GM23338 (cell line): ENCODE results near the gene BICRA. TPM values are rescaled to one million over a fixed set of nuclear protein-coding genes. Genes with fewer than 3 reads are reported as not detected.

Experiments used
- ATAC-seq: fragments of 200-7000 bp; cut with Tn5 transposase; 3 replicates; pipeline ENCODE4 v1.9.1; 2020
- DNase-seq: peaks from one replicate; pipeline ENCODE4 v3.0.0-alpha.2; 2015; ENCODE audit warnings: low spot score
- H2AFZ ChIP-seq: fragments of 200-600 bp; sonication (generic); 2 replicates; pipeline ENCODE4 v1.8.0; 2016; ENCODE audit warnings: antibody characterized with exemption, mild to moderate bottlenecking, moderate library complexity
- H3F3A ChIP-seq: fragments of 200-600 bp; sonication (generic); replicated peaks from 2 replicates; pipeline ENCODE4 v1.8.0; 2017; ENCODE audit warnings: antibody characterized with exemption, mixed run types, low read depth
- H3K27ac ChIP-seq: fragments of 200-600 bp; sonication (generic); 2 replicates; pipeline ENCODE4 v1.6.1; 2016; ENCODE audit warnings: low read depth
- H3K27me3 ChIP-seq: fragments of 200-600 bp; sonication (generic); 2 replicates; pipeline ENCODE4 v1.8.0; 2016; ENCODE audit warnings: mild to moderate bottlenecking, mixed run types, moderate library complexity; ENCODE audit not compliant: insufficient read depth
- H3K36me3 ChIP-seq: fragments of 200-600 bp; sonication (generic); 2 replicates; pipeline ENCODE4 v1.8.0; 2016; ENCODE audit warnings: mild to moderate bottlenecking; ENCODE audit not compliant: insufficient read depth
- H3K4me1 ChIP-seq: fragments of 200-600 bp; sonication (generic); 2 replicates; pipeline ENCODE4 v1.8.0; 2016; ENCODE audit warnings: mild to moderate bottlenecking, moderate library complexity; ENCODE audit not compliant: insufficient read depth
- H3K4me2 ChIP-seq: fragments of 200-600 bp; sonication (generic); 2 replicates; pipeline ENCODE4 v1.7.1; 2017; ENCODE audit warnings: mixed run types
- H3K4me3 ChIP-seq: fragments of 200-600 bp; sonication (generic); 2 replicates; pipeline ENCODE4 v1.6.1; 2016; ENCODE audit warnings: mixed run types
- H3K79me2 ChIP-seq: fragments of 200-600 bp; sonication (generic); replicated peaks from 2 replicates; pipeline ENCODE4 v1.8.0; 2017; ENCODE audit warnings: mild to moderate bottlenecking; ENCODE audit not compliant: insufficient read depth
- H3K9me2 ChIP-seq: fragments of 200-600 bp; sonication (generic); 2 replicates; pipeline ENCODE4 v1.8.0; 2017; ENCODE audit not compliant: insufficient read depth
- H4K20me1 ChIP-seq: fragments of 200-600 bp; sonication (generic); replicated peaks from 2 replicates; pipeline ENCODE4 v1.8.0; 2017; ENCODE audit warnings: mild to moderate bottlenecking; ENCODE audit not compliant: insufficient read depth
- H3K27ac Mint-ChIP-seq: 2 replicates; pipeline ENCODE4 v1.8.0; 2020; ENCODE audit warnings: inconsistent platforms, mild to moderate bottlenecking, moderate library complexity, mixed read lengths
- H3K27me3 Mint-ChIP-seq: 3 replicates; pipeline ENCODE4 v1.8.0; 2022; ENCODE audit warnings: low read depth, mild to moderate bottlenecking, moderate library complexity, mixed read lengths, inconsistent platforms; ENCODE audit not compliant: insufficient read depth, poor library complexity
- H3K36me3 Mint-ChIP-seq: 3 replicates; pipeline ENCODE4 v1.8.0; 2021; ENCODE audit warnings: low read depth, mild to moderate bottlenecking, inconsistent platforms, moderate library complexity, mixed read lengths
- H3K4me1 Mint-ChIP-seq: 3 replicates; pipeline ENCODE4 v1.8.0; 2020; ENCODE audit warnings: mild to moderate bottlenecking, inconsistent platforms, mixed read lengths
- H3K4me3 Mint-ChIP-seq: 3 replicates; pipeline ENCODE4 v1.8.0; 2021; ENCODE audit warnings: moderate library complexity, mild to moderate bottlenecking, inconsistent platforms, mixed read lengths
- H3K9me3 Mint-ChIP-seq: 3 replicates; pipeline ENCODE4 v1.8.0; 2020; ENCODE audit warnings: moderate library complexity, mild to moderate bottlenecking, inconsistent platforms, mixed read lengths
- CREB1 ChIP-seq: fragments of 250-450 bp; sonication (Bioruptor Pico); IDR thresholded peaks from 2 replicates; pipeline ENCODE4 v1.5.0; 2020; ENCODE audit warnings: low read depth, mild to moderate bottlenecking, moderate library complexity
- EZH2 ChIP-seq: fragments of 200-600 bp; sonication (generic); IDR thresholded peaks from one replicate; pipeline ENCODE4 v1.8.0; 2017; ENCODE audit warnings: antibody characterized with exemption, mild to moderate bottlenecking, low read depth; ENCODE audit not compliant: unreplicated experiment
- EZH2phosphoT487 ChIP-seq: fragments of 200-600 bp; sonication (generic); IDR thresholded peaks from one replicate; pipeline ENCODE4 v1.8.1; 2018; ENCODE audit warnings: antibody characterized with exemption; ENCODE audit not compliant: unreplicated experiment
- JUNB ChIP-seq: IDR thresholded peaks from one replicate; pipeline ENCODE4 v1.6.1; 2016; ENCODE audit warnings: antibody characterized with exemption; ENCODE audit not compliant: unreplicated experiment
- NANOG ChIP-seq: IDR thresholded peaks from 2 replicates; pipeline ENCODE4 v1.6.1; 2016; ENCODE audit warnings: antibody characterized with exemption, borderline replicate concordance
- POLR2AphosphoS5 ChIP-seq: IDR thresholded peaks from 2 replicates; pipeline ENCODE4 v1.6.1; 2016; ENCODE audit warnings: antibody characterized with exemption, low read depth
- STAT1 ChIP-seq: IDR thresholded peaks from one replicate; pipeline ENCODE4 v1.6.1; 2016; ENCODE audit warnings: antibody characterized with exemption; ENCODE audit not compliant: unreplicated experiment
- ZNF114 ChIP-seq: fragments of 250-450 bp; sonication (Bioruptor Pico); IDR thresholded peaks from 2 replicates; pipeline ENCODE4 v1.5.0; 2020; ENCODE audit warnings: mild to moderate bottlenecking, moderate library complexity
- ZNF331 ChIP-seq: fragments of 250-450 bp; sonication (Bioruptor Pico); IDR thresholded peaks from 2 replicates; pipeline ENCODE4 v1.5.0; 2020; ENCODE audit warnings: low read depth, mild to moderate bottlenecking, moderate library complexity
- polyA plus RNA-seq: library from polyadenylated mRNA; unstranded; fragments of >200 nt; fragmentation: Nextera tagmentation; extraction: Ambion mirVana; gene quantifications from 2 replicates; pipeline ENCODE4 v1.2.1, GENCODE V29; 2016
- total RNA-seq: library from RNA; depleted of rRNA; stranded (reverse); fragments of >200 nt; shearing (Covaris generic); gene quantifications from 2 replicates; pipeline ENCODE4 v1.2.3, GENCODE V29; 2014
- TF ChIP-seq, protein P1 (sequence below): IDR thresholded peaks from 2 replicates; pipeline ENCODE4 v1.6.1; 2016; ENCODE audit warnings: antibody characterized with exemption
- TF ChIP-seq, protein P2 (sequence below), 2 experiments: fragments of 200-600 bp in 1 of 2; sonication (generic) in 1 of 2; conservative IDR thresholded peaks; 2 replicates each; pipeline versions ENCODE4 v1.5.1 to v1.6.1; 2016 to 2017; ENCODE audit warnings: antibody characterized with exemption in 2 of 2, low read depth in 2 of 2, mild to moderate bottlenecking in 2 of 2, moderate library complexity in 1 of 2
- TF ChIP-seq, protein P3 (sequence below): IDR thresholded peaks from one replicate; pipeline ENCODE4 v1.6.1; 2018; ENCODE audit warnings: antibody characterized with exemption; ENCODE audit not compliant: unreplicated experiment
- TF ChIP-seq, protein P4 (sequence below): fragments of 250-450 bp; sonication (Bioruptor Pico); IDR thresholded peaks from 2 replicates; pipeline ENCODE4 v1.5.0; 2020; ENCODE audit warnings: mild to moderate bottlenecking, moderate library complexity

Gene BICRA
- total and polyA plus RNA-seq, 2 experiments from 2014 or later = 7.0 to 37.7 TPM

DNA sequence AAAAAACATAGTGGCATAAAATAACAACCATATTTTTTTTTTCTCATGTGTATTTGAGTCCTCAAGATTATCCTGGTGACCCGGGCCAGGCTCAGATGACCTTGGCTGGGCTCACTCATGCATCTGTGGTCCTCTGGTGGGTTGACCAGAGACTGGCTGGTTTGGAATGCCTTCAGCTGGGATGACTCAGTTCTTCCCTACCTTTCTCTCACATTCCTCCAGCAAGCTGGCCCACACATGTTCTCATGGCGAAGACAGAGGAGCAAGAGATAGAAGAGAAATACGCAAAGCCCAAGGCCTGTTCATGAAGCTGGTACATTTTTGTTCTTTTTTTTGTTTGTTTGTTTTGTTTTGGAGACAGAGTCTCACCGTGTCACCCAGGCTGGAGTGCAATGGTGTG, 21.6 kb upstream of the BICRA start (continued):
- TF ChIP-seq ZNF114 (CRISPR knock-in tag) (no peak), NANOG (no peak), POLR2AphosphoS5 (no peak)

DNA sequence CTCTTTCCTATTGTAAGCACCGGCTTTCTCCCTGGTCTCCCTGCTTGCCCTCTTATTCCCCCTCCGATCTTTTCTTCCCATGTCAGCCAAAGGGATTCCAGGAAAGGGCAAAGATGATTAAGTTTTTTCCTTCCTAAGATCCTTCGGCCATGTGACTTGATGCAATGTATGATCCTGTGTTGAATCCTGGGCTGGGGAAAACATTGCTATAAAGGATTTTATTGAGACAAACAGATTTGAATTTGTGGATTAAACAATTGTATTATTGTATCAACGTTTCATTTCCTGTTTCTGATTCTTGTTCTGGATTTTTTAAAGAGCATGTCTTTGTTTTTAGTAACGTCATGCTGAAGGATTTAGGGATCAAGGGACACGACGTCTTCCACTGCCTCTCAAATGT, 19.1 kb upstream of the BICRA start:
- H3K4me2 ChIP-seq = no peak overlapping the region
- H3K27me3 ChIP-seq = no peaks in the 10 kb centered on the region
- no peaks in the 10 kb centered on the region for H3K4me1 ChIP-seq
- peaks cover 12% of the 10 kb centered on the region; the same call in 2 of the 3 replicates for H3K36me3 Mint-ChIP-seq
- H3K27ac ChIP-seq = no peak overlapping the region
- peaks cover 7% of the 10 kb centered on the region for H3K27me3 Mint-ChIP-seq
- no peak overlapping the region for H3K27ac Mint-ChIP-seq
- ATAC-seq = no peak
- TF ChIP-seq ZNF114 (CRISPR knock-in tag) = no peak
- TF ChIP-seq, protein P1, sequence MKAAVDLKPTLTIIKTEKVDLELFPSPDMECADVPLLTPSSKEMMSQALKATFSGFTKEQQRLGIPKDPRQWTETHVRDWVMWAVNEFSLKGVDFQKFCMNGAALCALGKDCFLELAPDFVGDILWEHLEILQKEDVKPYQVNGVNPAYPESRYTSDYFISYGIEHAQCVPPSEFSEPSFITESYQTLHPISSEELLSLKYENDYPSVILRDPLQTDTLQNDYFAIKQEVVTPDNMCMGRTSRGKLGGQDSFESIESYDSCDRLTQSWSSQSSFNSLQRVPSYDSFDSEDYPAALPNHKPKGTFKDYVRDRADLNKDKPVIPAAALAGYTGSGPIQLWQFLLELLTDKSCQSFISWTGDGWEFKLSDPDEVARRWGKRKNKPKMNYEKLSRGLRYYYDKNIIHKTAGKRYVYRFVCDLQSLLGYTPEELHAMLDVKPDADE = no peak
- no peak for TF ChIP-seq ZNF331
- no peak for TF ChIP-seq STAT1
- TF ChIP-seq JUNB = no peak
- no peak for TF ChIP-seq CREB1 (CRISPR knock-in tag)
- TF ChIP-seq POLR2AphosphoS5 = no peak
- TF ChIP-seq, protein P2, sequence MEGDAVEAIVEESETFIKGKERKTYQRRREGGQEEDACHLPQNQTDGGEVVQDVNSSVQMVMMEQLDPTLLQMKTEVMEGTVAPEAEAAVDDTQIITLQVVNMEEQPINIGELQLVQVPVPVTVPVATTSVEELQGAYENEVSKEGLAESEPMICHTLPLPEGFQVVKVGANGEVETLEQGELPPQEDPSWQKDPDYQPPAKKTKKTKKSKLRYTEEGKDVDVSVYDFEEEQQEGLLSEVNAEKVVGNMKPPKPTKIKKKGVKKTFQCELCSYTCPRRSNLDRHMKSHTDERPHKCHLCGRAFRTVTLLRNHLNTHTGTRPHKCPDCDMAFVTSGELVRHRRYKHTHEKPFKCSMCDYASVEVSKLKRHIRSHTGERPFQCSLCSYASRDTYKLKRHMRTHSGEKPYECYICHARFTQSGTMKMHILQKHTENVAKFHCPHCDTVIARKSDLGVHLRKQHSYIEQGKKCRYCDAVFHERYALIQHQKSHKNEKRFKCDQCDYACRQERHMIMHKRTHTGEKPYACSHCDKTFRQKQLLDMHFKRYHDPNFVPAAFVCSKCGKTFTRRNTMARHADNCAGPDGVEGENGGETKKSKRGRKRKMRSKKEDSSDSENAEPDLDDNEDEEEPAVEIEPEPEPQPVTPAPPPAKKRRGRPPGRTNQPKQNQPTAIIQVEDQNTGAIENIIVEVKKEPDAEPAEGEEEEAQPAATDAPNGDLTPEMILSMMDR (conservative IDR thresholded peaks at IDR 0.05; ENCODE audit: low read depth in 2 of 2) = no peak
- TF ChIP-seq, protein P3, sequence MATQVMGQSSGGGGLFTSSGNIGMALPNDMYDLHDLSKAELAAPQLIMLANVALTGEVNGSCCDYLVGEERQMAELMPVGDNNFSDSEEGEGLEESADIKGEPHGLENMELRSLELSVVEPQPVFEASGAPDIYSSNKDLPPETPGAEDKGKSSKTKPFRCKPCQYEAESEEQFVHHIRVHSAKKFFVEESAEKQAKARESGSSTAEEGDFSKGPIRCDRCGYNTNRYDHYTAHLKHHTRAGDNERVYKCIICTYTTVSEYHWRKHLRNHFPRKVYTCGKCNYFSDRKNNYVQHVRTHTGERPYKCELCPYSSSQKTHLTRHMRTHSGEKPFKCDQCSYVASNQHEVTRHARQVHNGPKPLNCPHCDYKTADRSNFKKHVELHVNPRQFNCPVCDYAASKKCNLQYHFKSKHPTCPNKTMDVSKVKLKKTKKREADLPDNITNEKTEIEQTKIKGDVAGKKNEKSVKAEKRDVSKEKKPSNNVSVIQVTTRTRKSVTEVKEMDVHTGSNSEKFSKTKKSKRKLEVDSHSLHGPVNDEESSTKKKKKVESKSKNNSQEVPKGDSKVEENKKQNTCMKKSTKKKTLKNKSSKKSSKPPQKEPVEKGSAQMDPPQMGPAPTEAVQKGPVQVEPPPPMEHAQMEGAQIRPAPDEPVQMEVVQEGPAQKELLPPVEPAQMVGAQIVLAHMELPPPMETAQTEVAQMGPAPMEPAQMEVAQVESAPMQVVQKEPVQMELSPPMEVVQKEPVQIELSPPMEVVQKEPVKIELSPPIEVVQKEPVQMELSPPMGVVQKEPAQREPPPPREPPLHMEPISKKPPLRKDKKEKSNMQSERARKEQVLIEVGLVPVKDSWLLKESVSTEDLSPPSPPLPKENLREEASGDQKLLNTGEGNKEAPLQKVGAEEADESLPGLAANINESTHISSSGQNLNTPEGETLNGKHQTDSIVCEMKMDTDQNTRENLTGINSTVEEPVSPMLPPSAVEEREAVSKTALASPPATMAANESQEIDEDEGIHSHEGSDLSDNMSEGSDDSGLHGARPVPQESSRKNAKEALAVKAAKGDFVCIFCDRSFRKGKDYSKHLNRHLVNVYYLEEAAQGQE = no peak
- no peak for TF ChIP-seq EZH2phosphoT487
- TF ChIP-seq EZH2 = no peak
- TF ChIP-seq NANOG = no peak
- TF ChIP-seq, protein P4, sequence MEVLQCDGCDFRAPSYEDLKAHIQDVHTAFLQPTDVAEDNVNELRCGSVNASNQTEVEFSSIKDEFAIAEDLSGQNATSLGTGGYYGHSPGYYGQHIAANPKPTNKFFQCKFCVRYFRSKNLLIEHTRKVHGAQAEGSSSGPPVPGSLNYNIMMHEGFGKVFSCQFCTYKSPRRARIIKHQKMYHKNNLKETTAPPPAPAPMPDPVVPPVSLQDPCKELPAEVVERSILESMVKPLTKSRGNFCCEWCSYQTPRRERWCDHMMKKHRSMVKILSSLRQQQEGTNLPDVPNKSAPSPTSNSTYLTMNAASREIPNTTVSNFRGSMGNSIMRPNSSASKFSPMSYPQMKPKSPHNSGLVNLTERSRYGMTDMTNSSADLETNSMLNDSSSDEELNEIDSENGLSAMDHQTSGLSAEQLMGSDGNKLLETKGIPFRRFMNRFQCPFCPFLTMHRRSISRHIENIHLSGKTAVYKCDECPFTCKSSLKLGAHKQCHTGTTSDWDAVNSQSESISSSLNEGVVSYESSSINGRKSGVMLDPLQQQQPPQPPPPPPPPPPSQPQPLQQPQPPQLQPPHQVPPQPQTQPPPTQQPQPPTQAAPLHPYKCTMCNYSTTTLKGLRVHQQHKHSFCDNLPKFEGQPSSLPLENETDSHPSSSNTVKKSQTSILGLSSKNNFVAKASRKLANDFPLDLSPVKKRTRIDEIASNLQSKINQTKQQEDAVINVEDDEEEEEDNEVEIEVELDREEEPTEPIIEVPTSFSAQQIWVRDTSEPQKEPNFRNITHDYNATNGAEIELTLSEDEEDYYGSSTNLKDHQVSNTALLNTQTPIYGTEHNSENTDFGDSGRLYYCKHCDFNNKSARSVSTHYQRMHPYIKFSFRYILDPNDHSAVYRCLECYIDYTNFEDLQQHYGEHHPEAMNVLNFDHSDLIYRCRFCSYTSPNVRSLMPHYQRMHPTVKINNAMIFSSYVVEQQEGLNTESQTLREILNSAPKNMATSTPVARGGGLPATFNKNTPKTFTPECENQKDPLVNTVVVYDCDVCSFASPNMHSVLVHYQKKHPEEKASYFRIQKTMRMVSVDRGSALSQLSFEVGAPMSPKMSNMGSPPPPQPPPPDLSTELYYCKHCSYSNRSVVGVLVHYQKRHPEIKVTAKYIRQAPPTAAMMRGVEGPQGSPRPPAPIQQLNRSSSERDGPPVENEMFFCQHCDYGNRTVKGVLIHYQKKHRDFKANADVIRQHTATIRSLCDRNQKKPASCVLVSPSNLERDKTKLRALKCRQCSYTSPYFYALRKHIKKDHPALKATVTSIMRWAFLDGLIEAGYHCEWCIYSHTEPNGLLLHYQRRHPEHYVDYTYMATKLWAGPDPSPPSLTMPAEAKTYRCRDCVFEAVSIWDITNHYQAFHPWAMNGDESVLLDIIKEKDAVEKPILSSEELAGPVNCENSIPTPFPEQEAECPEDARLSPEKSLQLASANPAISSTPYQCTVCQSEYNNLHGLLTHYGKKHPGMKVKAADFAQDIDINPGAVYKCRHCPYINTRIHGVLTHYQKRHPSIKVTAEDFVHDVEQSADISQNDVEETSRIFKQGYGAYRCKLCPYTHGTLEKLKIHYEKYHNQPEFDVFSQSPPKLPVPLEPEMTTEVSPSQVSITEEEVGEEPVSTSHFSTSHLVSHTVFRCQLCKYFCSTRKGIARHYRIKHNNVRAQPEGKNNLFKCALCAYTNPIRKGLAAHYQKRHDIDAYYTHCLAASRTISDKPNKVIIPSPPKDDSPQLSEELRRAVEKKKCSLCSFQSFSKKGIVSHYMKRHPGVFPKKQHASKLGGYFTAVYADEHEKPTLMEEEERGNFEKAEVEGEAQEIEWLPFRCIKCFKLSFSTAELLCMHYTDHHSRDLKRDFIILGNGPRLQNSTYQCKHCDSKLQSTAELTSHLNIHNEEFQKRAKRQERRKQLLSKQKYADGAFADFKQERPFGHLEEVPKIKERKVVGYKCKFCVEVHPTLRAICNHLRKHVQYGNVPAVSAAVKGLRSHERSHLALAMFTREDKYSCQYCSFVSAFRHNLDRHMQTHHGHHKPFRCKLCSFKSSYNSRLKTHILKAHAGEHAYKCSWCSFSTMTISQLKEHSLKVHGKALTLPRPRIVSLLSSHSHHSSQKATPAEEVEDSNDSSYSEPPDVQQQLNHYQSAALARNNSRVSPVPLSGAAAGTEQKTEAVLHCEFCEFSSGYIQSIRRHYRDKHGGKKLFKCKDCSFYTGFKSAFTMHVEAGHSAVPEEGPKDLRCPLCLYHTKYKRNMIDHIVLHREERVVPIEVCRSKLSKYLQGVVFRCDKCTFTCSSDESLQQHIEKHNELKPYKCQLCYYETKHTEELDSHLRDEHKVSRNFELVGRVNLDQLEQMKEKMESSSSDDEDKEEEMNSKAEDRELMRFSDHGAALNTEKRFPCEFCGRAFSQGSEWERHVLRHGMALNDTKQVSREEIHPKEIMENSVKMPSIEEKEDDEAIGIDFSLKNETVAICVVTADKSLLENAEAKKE (CRISPR knock-in tag) = no peak
- H3K9me3 Mint-ChIP-seq = peaks cover 11% of the 10 kb centered on the region
- no peak overlapping the region for H3K4me3 ChIP-seq
- H3K9me2 ChIP-seq = no peaks in the 10 kb centered on the region
- no peaks in the 10 kb centered on the region for H3F3A ChIP-seq
- H2AFZ ChIP-seq = peak overlapping the region; percentile 75; the same call in 1 of the 2 replicates
- H3K36me3 ChIP-seq = no peaks in the 10 kb centered on the region; the same call in 1 of the 2 replicates
- no peaks in the 10 kb centered on the region for H4K20me1 ChIP-seq
- no peaks in the 10 kb centered on the region for H3K4me1 Mint-ChIP-seq
- DNase-seq = no peak
- H3K79me2 ChIP-seq = no peaks in the 10 kb centered on the region
- H3K4me3 Mint-ChIP-seq = no peak overlapping the region
